PC-3 (cell line): ENCODE results near the gene ABTB2.

ENCODE experiments used
- CTCF ChIP-seq: fragments of 300-600 bp; sonication (generic); conservative IDR thresholded peaks from 2 replicates; pipeline ENCODE4 v1.5.1; 2017; ENCODE audit warnings: antibody characterized with exemption, low read depth, mild to moderate bottlenecking, low read length
- EZH2 ChIP-seq: fragments of 300-600 bp; sonication (generic); IDR thresholded peaks from one replicate; pipeline ENCODE4 v1.6.1; 2017; ENCODE audit warnings: antibody characterized with exemption, mild to moderate bottlenecking, low read length; ENCODE audit not compliant: unreplicated experiment

DNA sequence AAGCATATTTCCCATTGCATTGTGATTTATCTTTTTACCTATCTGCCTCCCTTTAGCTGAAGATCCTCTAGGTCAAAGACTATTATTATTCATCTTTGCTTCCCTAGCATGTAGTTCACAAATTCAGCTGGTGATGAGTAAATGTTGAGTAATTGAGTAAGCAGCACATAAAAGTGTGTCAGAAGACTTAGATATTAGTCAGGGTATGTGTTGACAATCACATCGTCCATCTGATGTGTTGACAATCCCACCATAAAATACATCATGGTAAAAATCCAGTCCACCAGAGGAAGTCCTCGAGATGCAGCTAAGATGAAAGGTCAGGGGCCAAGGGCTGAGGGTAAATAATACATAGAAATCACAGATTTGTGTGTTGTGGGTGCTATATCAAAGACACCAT, 22.9 kb upstream of the ABTB2 start:
- TF ChIP-seq CTCF (no peak), EZH2 (no peak)
